A549 (cell line): Measurements from ENCODE around the gene AEBP2.

Source experiments
- CHD2 ChIP-seq: fragments of 150-350 bp; IDR thresholded peaks from 2 replicates; pipeline ENCODE4 v1.6.1; 2014; ENCODE audit warnings: low read length; ENCODE audit not compliant: partially characterized antibody
- EP300 ChIP-seq, 2 experiments: fragments of >200 bp; sonication (Bioruptor Twin); formaldehyde crosslinking; IDR thresholded peaks; 2 replicates in 1 of 2; 3 replicates in 1 of 2; pipeline ENCODE4 v1.6.1; 2016 to 2017
- HDAC2 ChIP-seq: fragments of 200-600 bp; sonication (generic); IDR thresholded peaks from 2 replicates; pipeline ENCODE4 v1.6.1; 2016
- KDM1A ChIP-seq: fragments of 200-600 bp; sonication (generic); IDR thresholded peaks from 2 replicates; pipeline ENCODE4 v1.6.1; 2016; ENCODE audit warnings: low read depth, mild to moderate bottlenecking
- NR3C1 ChIP-seq: fragments of >200 bp; sonication (Bioruptor Twin); formaldehyde crosslinking; IDR thresholded peaks from 3 replicates; pipeline ENCODE4 v1.6.1; 2017
- POLR2A ChIP-seq: IDR thresholded peaks from 2 replicates; pipeline ENCODE4 v1.6.1; 2012; ENCODE audit warnings: mild to moderate bottlenecking, low read length
- SREBF2 ChIP-seq: fragments of 450-650 bp; IDR thresholded peaks from 2 replicates; pipeline ENCODE4 v1.6.1; 2014; ENCODE audit warnings: mild to moderate bottlenecking, moderate library complexity
- TF ChIP-seq, protein P1 (sequence below): fragments of >200 bp; sonication (Bioruptor Twin); formaldehyde crosslinking; IDR thresholded peaks from 3 replicates; pipeline ENCODE4 v1.5.1; 2016
- TF ChIP-seq, protein P2 (sequence below): fragments of >200 bp; sonication (Bioruptor Twin); formaldehyde crosslinking; IDR thresholded peaks from 3 replicates; pipeline ENCODE4 v1.6.1; 2016
- TF ChIP-seq, protein P3 (sequence below): IDR thresholded peaks from 2 replicates; pipeline ENCODE4 v1.6.1; 2012
- TF ChIP-seq, protein P4 (sequence below): fragments of 150-350 bp; IDR thresholded peaks from 2 replicates; pipeline ENCODE4 v1.6.1; 2014; ENCODE audit warnings: low read depth, mild to moderate bottlenecking, low read length

DNA sequence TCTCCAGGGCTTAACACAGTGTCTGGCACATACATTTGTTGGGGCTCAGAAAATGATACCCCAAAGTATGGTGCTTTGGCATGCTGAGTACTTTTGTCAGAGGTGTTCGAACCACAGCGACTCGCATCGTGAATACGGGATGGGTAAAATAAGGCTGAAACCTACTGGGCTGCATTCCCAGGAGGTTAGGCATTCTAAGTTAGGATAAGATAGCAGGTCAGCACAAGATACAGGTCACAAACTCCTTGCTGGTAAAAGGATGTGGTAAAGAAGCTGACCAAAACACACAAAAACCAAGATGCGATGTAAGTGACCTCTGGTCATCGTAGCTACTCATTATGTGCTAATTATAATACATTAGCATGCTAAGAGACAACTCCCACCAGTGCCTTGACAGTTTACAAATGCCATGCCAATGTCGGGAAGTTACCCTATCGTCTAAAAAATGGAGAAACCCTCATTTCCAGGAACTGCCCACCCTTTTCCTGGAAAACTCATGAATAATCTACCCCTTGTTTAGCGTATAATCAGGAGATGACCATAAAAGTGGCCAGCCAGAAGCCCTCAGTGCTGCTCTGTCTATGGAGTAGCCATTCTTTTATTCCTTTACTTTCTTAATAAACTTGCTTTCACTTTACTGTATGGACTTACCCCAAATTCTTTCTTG, 3.3 kb upstream of the AEBP2 start:
- TF ChIP-seq CHD2 (no peak), EP300 (IDR thresholded peaks at IDR 0.05) (no peak), NR3C1 (no peak), KDM1A (no peak), SREBF2 (no peak), POLR2A (no peak), HDAC2 (no peak)
- TF ChIP-seq, protein P1, sequence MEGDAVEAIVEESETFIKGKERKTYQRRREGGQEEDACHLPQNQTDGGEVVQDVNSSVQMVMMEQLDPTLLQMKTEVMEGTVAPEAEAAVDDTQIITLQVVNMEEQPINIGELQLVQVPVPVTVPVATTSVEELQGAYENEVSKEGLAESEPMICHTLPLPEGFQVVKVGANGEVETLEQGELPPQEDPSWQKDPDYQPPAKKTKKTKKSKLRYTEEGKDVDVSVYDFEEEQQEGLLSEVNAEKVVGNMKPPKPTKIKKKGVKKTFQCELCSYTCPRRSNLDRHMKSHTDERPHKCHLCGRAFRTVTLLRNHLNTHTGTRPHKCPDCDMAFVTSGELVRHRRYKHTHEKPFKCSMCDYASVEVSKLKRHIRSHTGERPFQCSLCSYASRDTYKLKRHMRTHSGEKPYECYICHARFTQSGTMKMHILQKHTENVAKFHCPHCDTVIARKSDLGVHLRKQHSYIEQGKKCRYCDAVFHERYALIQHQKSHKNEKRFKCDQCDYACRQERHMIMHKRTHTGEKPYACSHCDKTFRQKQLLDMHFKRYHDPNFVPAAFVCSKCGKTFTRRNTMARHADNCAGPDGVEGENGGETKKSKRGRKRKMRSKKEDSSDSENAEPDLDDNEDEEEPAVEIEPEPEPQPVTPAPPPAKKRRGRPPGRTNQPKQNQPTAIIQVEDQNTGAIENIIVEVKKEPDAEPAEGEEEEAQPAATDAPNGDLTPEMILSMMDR = no peak
- TF ChIP-seq, protein P2, sequence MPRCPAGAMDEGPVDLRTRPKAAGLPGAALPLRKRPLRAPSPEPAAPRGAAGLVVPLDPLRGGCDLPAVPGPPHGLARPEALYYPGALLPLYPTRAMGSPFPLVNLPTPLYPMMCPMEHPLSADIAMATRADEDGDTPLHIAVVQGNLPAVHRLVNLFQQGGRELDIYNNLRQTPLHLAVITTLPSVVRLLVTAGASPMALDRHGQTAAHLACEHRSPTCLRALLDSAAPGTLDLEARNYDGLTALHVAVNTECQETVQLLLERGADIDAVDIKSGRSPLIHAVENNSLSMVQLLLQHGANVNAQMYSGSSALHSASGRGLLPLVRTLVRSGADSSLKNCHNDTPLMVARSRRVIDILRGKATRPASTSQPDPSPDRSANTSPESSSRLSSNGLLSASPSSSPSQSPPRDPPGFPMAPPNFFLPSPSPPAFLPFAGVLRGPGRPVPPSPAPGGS = no peak
- TF ChIP-seq, protein P3, sequence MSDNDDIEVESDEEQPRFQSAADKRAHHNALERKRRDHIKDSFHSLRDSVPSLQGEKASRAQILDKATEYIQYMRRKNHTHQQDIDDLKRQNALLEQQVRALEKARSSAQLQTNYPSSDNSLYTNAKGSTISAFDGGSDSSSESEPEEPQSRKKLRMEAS = no peak
- TF ChIP-seq, protein P4, sequence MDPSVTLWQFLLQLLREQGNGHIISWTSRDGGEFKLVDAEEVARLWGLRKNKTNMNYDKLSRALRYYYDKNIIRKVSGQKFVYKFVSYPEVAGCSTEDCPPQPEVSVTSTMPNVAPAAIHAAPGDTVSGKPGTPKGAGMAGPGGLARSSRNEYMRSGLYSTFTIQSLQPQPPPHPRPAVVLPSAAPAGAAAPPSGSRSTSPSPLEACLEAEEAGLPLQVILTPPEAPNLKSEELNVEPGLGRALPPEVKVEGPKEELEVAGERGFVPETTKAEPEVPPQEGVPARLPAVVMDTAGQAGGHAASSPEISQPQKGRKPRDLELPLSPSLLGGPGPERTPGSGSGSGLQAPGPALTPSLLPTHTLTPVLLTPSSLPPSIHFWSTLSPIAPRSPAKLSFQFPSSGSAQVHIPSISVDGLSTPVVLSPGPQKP = no peak
